PC-9 (cell line): ENCODE results near the gene CLDN34. TPM values are rescaled to one million over a fixed set of nuclear protein-coding genes. Genes with fewer than 3 reads are reported as not detected.

Experiments used
- BruUV-seq: library from RNA; stranded (reverse); fragments of 400-500 nt; replicated peaks from 2 replicates; lab custom pipeline; 2021; lab: Mats Ljungman, UMichigan
- CTCF ChIA-PET: fragments of 300-600 bp; sonication (Branson Sonifier 250); formaldehyde crosslinking; loops from one replicate; lab custom pipeline; 2022; ENCODE audit warnings: antibody characterized with exemption; lab: Charles Lee
- POLR2A ChIA-PET: fragments of 300-600 bp; sonication (Branson Sonifier 250); formaldehyde crosslinking; loops from one replicate; lab custom pipeline; 2022; ENCODE audit warnings: antibody characterized with exemption; ENCODE audit not compliant: unreplicated experiment; lab: Charles Lee
- DNase-seq, 2 experiments: peaks; one replicate each; pipeline versions ENCODE4 v3.0.0 to v3.0.0-alpha.2; 2015 to 2022; ENCODE audit warnings: mixed read lengths in 1 of 2
- H2AFZ ChIP-seq: fragments of 200-600 bp; sonication (generic); 2 replicates; pipeline ENCODE4 v1.8.1; 2017; ENCODE audit warnings: antibody characterized with exemption
- H3F3A ChIP-seq: fragments of 200-600 bp; sonication (generic); 2 replicates; pipeline ENCODE4 v1.8.1; 2017; ENCODE audit warnings: antibody characterized with exemption, mild to moderate bottlenecking, low read depth; ENCODE audit not compliant: insufficient read depth
- H3K27ac ChIP-seq: fragments of 200-600 bp; sonication (generic); 2 replicates; pipeline ENCODE4 v1.6.1; 2016; ENCODE audit warnings: mixed run types
- H3K27me3 ChIP-seq: fragments of 200-600 bp; sonication (generic); 2 replicates; pipeline ENCODE4 v1.6.1; 2016; ENCODE audit warnings: low read depth, mixed run types; ENCODE audit not compliant: insufficient read depth
- H3K36me3 ChIP-seq: fragments of 200-600 bp; sonication (generic); 2 replicates; pipeline ENCODE4 v1.6.1; 2016; ENCODE audit warnings: low read depth, mixed run types
- H3K4me1 ChIP-seq: fragments of 200-600 bp; sonication (generic); replicated peaks from 2 replicates; pipeline ENCODE4 v1.6.1; 2016; ENCODE audit warnings: mixed run types; ENCODE audit not compliant: insufficient read depth
- H3K4me2 ChIP-seq: fragments of 200-600 bp; sonication (generic); 2 replicates; pipeline ENCODE4 v1.6.1; 2017; ENCODE audit warnings: mixed run types
- H3K4me3 ChIP-seq: fragments of 200-600 bp; sonication (generic); 2 replicates; pipeline ENCODE4 v1.6.1; 2016; ENCODE audit warnings: mixed run types
- H3K79me2 ChIP-seq: fragments of 200-600 bp; sonication (generic); 2 replicates; pipeline ENCODE4 v1.6.1; 2017; ENCODE audit warnings: low read depth, mixed run types
- H3K9me2 ChIP-seq: fragments of 200-600 bp; sonication (generic); 2 replicates; pipeline ENCODE4 v1.8.1; 2017; ENCODE audit warnings: mild to moderate bottlenecking; ENCODE audit not compliant: insufficient read depth
- H3K9me3 ChIP-seq: fragments of 200-600 bp; sonication (generic); 2 replicates; pipeline ENCODE4 v1.8.1; 2016; ENCODE audit warnings: low read depth; ENCODE audit not compliant: insufficient read depth
- H4K20me1 ChIP-seq: fragments of 200-600 bp; sonication (generic); 2 replicates; pipeline ENCODE4 v1.8.1; 2017; ENCODE audit not compliant: insufficient read depth
- CTCF ChIP-seq: fragments of 200-600 bp; sonication (generic); conservative IDR thresholded peaks from 2 replicates; pipeline ENCODE4 v1.6.1; 2017; ENCODE audit warnings: mixed run types, antibody characterized with exemption, mild to moderate bottlenecking, moderate library complexity
- EZH2 ChIP-seq: fragments of 200-600 bp; sonication (generic); IDR thresholded peaks from 2 replicates; pipeline ENCODE4 v1.8.0; 2017; ENCODE audit warnings: antibody characterized with exemption, low read depth
- intact Hi-C: fragments of 100-400 bp; cut with micrococcal nuclease; formaldehyde crosslinking; loops from one replicate; pipeline ENCODE4 v1.10.0; 2022; ENCODE audit not compliant: unreplicated experiment
- total RNA-seq: library from RNA; stranded (reverse); gene quantifications from 2 replicates; pipeline ENCODE4 v1.2.3, GENCODE V29; 2021

Gene CLDN34
- total RNA-seq, 1 experiment from 2014 or later, result not detected

DNA sequence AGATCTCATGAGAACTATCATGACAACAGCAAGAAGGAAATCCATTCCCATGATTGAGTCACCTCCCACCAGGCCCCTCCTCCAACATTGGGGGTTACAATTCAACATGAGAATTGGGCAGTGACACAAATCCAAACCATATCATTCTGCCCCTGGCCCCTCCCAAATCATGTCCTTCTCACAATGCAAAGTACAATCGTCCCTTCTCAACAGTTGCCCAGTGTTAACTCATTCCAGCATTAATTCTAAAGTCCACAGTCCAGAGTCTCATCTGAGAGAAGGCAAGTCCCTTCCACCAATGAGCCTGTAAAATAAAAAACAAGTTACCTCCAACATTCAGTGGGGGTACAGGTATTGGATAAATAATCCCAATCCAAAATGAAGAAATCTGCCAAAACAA lies 14.9 kb upstream of the CLDN34 start:
- no peaks in the 10 kb centered on the region for H3F3A ChIP-seq
- H3K4me3 ChIP-seq, result no peak overlapping the region
- no peak overlapping the region for H3K4me2 ChIP-seq
- POLR2A ChIA-PET, result no interaction called here
- H3K27me3 ChIP-seq, result no peaks in the 10 kb centered on the region
- intact Hi-C loops, result no loop called here
- no peaks in the 10 kb centered on the region for H3K4me1 ChIP-seq
- no TSS peak for BruUV-seq
- no peaks in the 10 kb centered on the region for H3K9me2 ChIP-seq
- H3K27ac ChIP-seq, result no peak overlapping the region
- TF ChIP-seq EZH2 (no peak), CTCF (no peak)
- H3K36me3 ChIP-seq, result no peaks in the 10 kb centered on the region
- CTCF ChIA-PET, result no interaction called here
- no peaks in the 10 kb centered on the region for H4K20me1 ChIP-seq
- no peak overlapping the region for H2AFZ ChIP-seq
- H3K79me2 ChIP-seq, result no peaks in the 10 kb centered on the region
- no peak for DNase-seq
- no peaks in the 10 kb centered on the region for H3K9me3 ChIP-seq

GRCh38 chrX:9953396-9953795 lies 13.8 kb upstream of the CLDN34 start:
- no peaks in the 10 kb centered on the region for H3K36me3 ChIP-seq
- H3K4me1 ChIP-seq, result no peaks in the 10 kb centered on the region
- ChIA-PET POLR2A (no interaction called here), CTCF (no interaction called here)
- H3F3A ChIP-seq, result no peaks in the 10 kb centered on the region
- H3K9me2 ChIP-seq, result no peaks in the 10 kb centered on the region
- no peak for TF ChIP-seq CTCF
- no peak overlapping the region for H3K4me3 ChIP-seq
- no peaks in the 10 kb centered on the region for H3K9me3 ChIP-seq
- H3K79me2 ChIP-seq, result no peaks in the 10 kb centered on the region
- no peaks in the 10 kb centered on the region for H3K27me3 ChIP-seq
- BruUV-seq, result no TSS peak
- no peak overlapping the region for H3K27ac ChIP-seq
- no peak overlapping the region for H3K4me2 ChIP-seq
- no peaks in the 10 kb centered on the region for H4K20me1 ChIP-seq
- intact Hi-C loops, result no loop called here
- no peak for DNase-seq
- no peak overlapping the region for H2AFZ ChIP-seq

- Histone ChIP-seq H3K79me2 (no peaks in the 10 kb centered on the region), H3K27me3 (no peaks in the 10 kb centered on the region), H3K4me1 (no peaks in the 10 kb centered on the region), H2AFZ (no peak overlapping the region), H3F3A (no peaks in the 10 kb centered on the region), H3K9me2 (no peaks in the 10 kb centered on the region), H3K4me2 (no peak overlapping the region), H3K36me3 (no peaks in the 10 kb centered on the region), H3K9me3 (no peaks in the 10 kb centered on the region), H3K4me3 (no peak overlapping the region), H3K27ac (no peak overlapping the region), H4K20me1 (no peaks in the 10 kb centered on the region)
- TF ChIP-seq CTCF, result no peak
- no peak for TF ChIP-seq EZH2
- no peak for DNase-seq
- intact Hi-C loops, result no loop called here
- no TSS peak for BruUV-seq
- POLR2A ChIA-PET, result no interaction called here
- CTCF ChIA-PET, result no interaction called here
Observed at GRCh38 chrX:9955506-9955905, 11.7 kb upstream of the CLDN34 start.
